Stimulated activated CD4-positive, alpha-beta T cell treated with anti-CD3 and anti-CD28 coated beads, Interleukin-15, amount 100 ng/mL, for 1 hour (primary cell): ENCODE measurements around the gene MORC3.
"Not testable (repeated sequence)": the region's sequence is repeated elsewhere in the genome, so short reads cannot be mapped to it uniquely, and the experiment has no call there.

ENCODE experiments used
- DNase-seq, 2 donors: peaks; one replicate each; pipeline ENCODE4 v3.0.0-alpha.2; 2020; ENCODE audit warnings: low read depth in 1 of 2, low spot score in 1 of 2

The MORC3 gene

GRCh38 chr21:36381841-36382589, 62.0 kb downstream of the MORC3 start:
- DNase-seq: no peak

- not testable (repeated sequence) for DNase-seq
These were observed 62.7 kb downstream of the MORC3 start for GRCh38 chr21:36382722-36383121.

- no peak for DNase-seq
These were observed 64.9 kb downstream of the MORC3 start for GRCh38 chr21:36384885-36385232.

GRCh38 chr21:36385233-36386030, 65.4 kb downstream of the MORC3 start, which contains the start of gene CHAF1B:
Gene CHAF1B (plus strand): TSS chr21:36385392. CDS start chr21:36386137, 745 bp downstream.
- DNase-seq: peak; percentile 74 to 83

GRCh38 chr21:36386031-36386642, 66.1 kb downstream of the MORC3 start:
- DNase-seq: no peak

GRCh38 chr21:36388096-36388495, 68.1 kb downstream of the MORC3 start:
- DNase-seq: no peak

GRCh38 chr21:36388835-36389234, 68.8 kb downstream of the MORC3 start:
- no peak for DNase-seq

- not testable (repeated sequence) for DNase-seq
These were observed 71.7 kb downstream of the MORC3 start for GRCh38 chr21:36391649-36392048.

- no peak for DNase-seq
These were observed 75.5 kb downstream of the MORC3 start for GRCh38 chr21:36395353-36396111.

- no peak for DNase-seq
These were observed 76.3 kb downstream of the MORC3 start for GRCh38 chr21:36396325-36396724.

GRCh38 chr21:36396971-36397370, 77.0 kb downstream of the MORC3 start:
- no peak for DNase-seq

- DNase-seq: no peak
These were observed 77.6 kb downstream of the MORC3 start for GRCh38 chr21:36397606-36398005.

GRCh38 chr21:36399736-36400135, 79.7 kb downstream of the MORC3 start:
- DNase-seq: not testable (repeated sequence)

- DNase-seq: no peak
These were observed 80.7 kb downstream of the MORC3 start for GRCh38 chr21:36400719-36401118.

- no peak for DNase-seq
These were observed 82.3 kb downstream of the MORC3 start for GRCh38 chr21:36402339-36402738.

GRCh38 chr21:36403713-36404112, 83.7 kb downstream of the MORC3 start:
- no peak for DNase-seq

- no peak for DNase-seq
These were observed 88.6 kb downstream of the MORC3 start for GRCh38 chr21:36408568-36408967.

GRCh38 chr21:36411301-36411700, 91.3 kb downstream of the MORC3 start:
- DNase-seq: no peak

GRCh38 chr21:36412916-36413315, 92.9 kb downstream of the MORC3 start:
- DNase-seq: no peak

- DNase-seq: no peak
These were observed 95.4 kb downstream of the MORC3 start for GRCh38 chr21:36415375-36415774.

GRCh38 chr21:36419241-36419640, 99.2 kb downstream of the MORC3 start:
- DNase-seq: no peak
